ENCODE measurements around the gene SH2B2.

The SH2B2 gene

GRCh38 chr7:102286237-102287110, at the start of gene SH2B2:
Gene SH2B2 (plus strand): TSS chr7:102286868. CDS start chr7:102300551, 13,683 bp downstream.
- peak; percentile 19 for DNase-seq

- DNase-seq, result no peak
These were observed 47.4 kb upstream of the SH2B2 start for GRCh38 chr7:102239206-102239820.

- no peak for DNase-seq
These were observed 45.2 kb upstream of the SH2B2 start for GRCh38 chr7:102241431-102241830.

GRCh38 chr7:102244601-102245000, 42.1 kb upstream of the SH2B2 start:
- no peak for DNase-seq

- no peak for DNase-seq
These were observed 38.6 kb upstream of the SH2B2 start for GRCh38 chr7:102248081-102248455.

GRCh38 chr7:102248456-102249395, 37.9 kb upstream of the SH2B2 start:
- DNase-seq, result no peak

- no peak for DNase-seq
These were observed 34.9 kb upstream of the SH2B2 start for GRCh38 chr7:102251531-102252365.

GRCh38 chr7:102252366-102252982, 34.2 kb upstream of the SH2B2 start:
- no peak for DNase-seq

GRCh38 chr7:102253066-102253972, 33.3 kb upstream of the SH2B2 start:
- no peak for DNase-seq

- DNase-seq, result no peak
These were observed 32.7 kb upstream of the SH2B2 start for GRCh38 chr7:102253973-102254370.

- no peak for DNase-seq
These were observed 32.1 kb upstream of the SH2B2 start for GRCh38 chr7:102254521-102254920.

GRCh38 chr7:102255501-102255900, 31.2 kb upstream of the SH2B2 start:
- DNase-seq, result no peak

- DNase-seq, result no peak
These were observed 30.8 kb upstream of the SH2B2 start for GRCh38 chr7:102255916-102256315.

GRCh38 chr7:102258073-102258748, 28.5 kb upstream of the SH2B2 start:
- no peak for DNase-seq

GRCh38 chr7:102258749-102259107, 27.9 kb upstream of the SH2B2 start:
- no peak for DNase-seq

GRCh38 chr7:102260856-102261255, 25.8 kb upstream of the SH2B2 start:
- no peak for DNase-seq

- no peak for DNase-seq
These were observed 25.2 kb upstream of the SH2B2 start for GRCh38 chr7:102261451-102261850.

GRCh38 chr7:102262546-102262945, 24.1 kb upstream of the SH2B2 start:
- DNase-seq, result no peak

- no peak for DNase-seq
These were observed 22.2 kb upstream of the SH2B2 start for GRCh38 chr7:102264367-102264891.

GRCh38 chr7:102266541-102266940, 20.1 kb upstream of the SH2B2 start:
- DNase-seq, result no peak

All from NCI-H748 treated with DMSO at 0.1 percent for 48 hours (cell line).